H1 (cell line): ENCODE measurements around the gene SAT2. TPM values are rescaled to one million over a fixed set of nuclear protein-coding genes. Genes with fewer than 3 reads are reported as not detected.

ENCODE experiments used
- BRCA1 ChIP-seq: IDR thresholded peaks from 2 replicates; pipeline ENCODE4 v1.6.1; 2012; ENCODE audit warnings: low read depth, low read length, improper control_type of control experiment
- CHD1 ChIP-seq: IDR thresholded peaks from 2 replicates; pipeline ENCODE4 v1.6.1; 2012; ENCODE audit warnings: low read depth, low read length, improper control_type of control experiment
- EGR1 ChIP-seq: IDR thresholded peaks from 2 replicates; pipeline ENCODE4 v1.6.1; 2011; ENCODE audit warnings: low read depth, low read length, borderline replicate concordance
- HDAC2 ChIP-seq, 2 experiments: fragments of 300-600 bp in 1 of 2; sonication (generic) in 1 of 2; IDR thresholded peaks; 2 replicates each; pipeline ENCODE4 v1.6.1; 2011 to 2012; ENCODE audit warnings: low read depth in 2 of 2, low read length in 2 of 2, mild to moderate bottlenecking in 2 of 2, moderate library complexity in 2 of 2, borderline replicate concordance in 1 of 2, inconsistent platforms in 1 of 2
- MAFK ChIP-seq: IDR thresholded peaks from 2 replicates; pipeline ENCODE4 v1.6.1; 2012; ENCODE audit warnings: low read depth, mild to moderate bottlenecking, improper control_type of control experiment, low read length
- NANOG ChIP-seq: IDR thresholded peaks from 2 replicates; pipeline ENCODE4 v1.6.1; 2011; ENCODE audit warnings: low read length, low read depth, mild to moderate bottlenecking, inconsistent platforms; ENCODE audit not compliant: insufficient read depth, poor library complexity, severe bottlenecking
- POLR2A ChIP-seq, 2 experiments: IDR thresholded peaks; 1 replicate in 1 of 2; 2 replicates in 1 of 2; pipeline ENCODE4 v1.6.1; 2011; ENCODE audit warnings: low read depth in 2 of 2, low read length in 2 of 2, mild to moderate bottlenecking in 2 of 2; ENCODE audit errors: control extremely low read depth in 1 of 2
- POLR2AphosphoS5 ChIP-seq: IDR thresholded peaks from 2 replicates; pipeline ENCODE4 v1.6.1; 2011; ENCODE audit warnings: low read depth, low read length
- RXRA ChIP-seq: IDR thresholded peaks from 2 replicates; pipeline ENCODE4 v1.6.1; 2011; ENCODE audit warnings: low read depth, mild to moderate bottlenecking, low read length, moderate library complexity; ENCODE audit not compliant: insufficient read depth
- SRF ChIP-seq: IDR thresholded peaks from 2 replicates; pipeline ENCODE4 v1.6.1; 2011; ENCODE audit warnings: mild to moderate bottlenecking, low read depth, low read length, moderate library complexity
- TAF1 ChIP-seq: IDR thresholded peaks from 2 replicates; pipeline ENCODE4 v1.6.1; 2011; ENCODE audit warnings: mild to moderate bottlenecking, low read depth, low read length
- polyA plus RNA-seq, 7 experiments: library from polyadenylated mRNA; depleted of rRNA in 3 of 7; stranded (reverse) in 5 of 7; unstranded in 2 of 7; fragments of >200 nt in 5 of 7; fragments of 200-250 nt in 2 of 7; gene quantifications; 1 replicate in 5 of 7; 2 replicates in 1 of 7; 4 replicates in 1 of 7; pipeline versions ENCODE4 v1.2.1 to v1.2.3, GENCODE V29; 2011 to 2013; ENCODE audit warnings: missing spikeins in 2 of 7, mixed read lengths in 2 of 7
- total RNA-seq: library from RNA; stranded (reverse); fragmentation: NEBNext Ultra II Directional; extraction: Animal tissue kit (Norgen Biotek cat#: 25700); gene quantifications from 2 replicates; pipeline ENCODE4 v1.2.1, GENCODE V29; 2021
- TF ChIP-seq, protein P1 (sequence below): IDR thresholded peaks from 2 replicates; pipeline ENCODE4 v1.6.1; 2011; ENCODE audit warnings: low read length, improper control_type of control experiment

SAT2 gene
- total and polyA plus RNA-seq, 2 of the 8 experiments (the other 6 are each of a cell fraction or from before 2014, with no cell fraction given), result 36.4 to 72.3 TPM

DNA sequence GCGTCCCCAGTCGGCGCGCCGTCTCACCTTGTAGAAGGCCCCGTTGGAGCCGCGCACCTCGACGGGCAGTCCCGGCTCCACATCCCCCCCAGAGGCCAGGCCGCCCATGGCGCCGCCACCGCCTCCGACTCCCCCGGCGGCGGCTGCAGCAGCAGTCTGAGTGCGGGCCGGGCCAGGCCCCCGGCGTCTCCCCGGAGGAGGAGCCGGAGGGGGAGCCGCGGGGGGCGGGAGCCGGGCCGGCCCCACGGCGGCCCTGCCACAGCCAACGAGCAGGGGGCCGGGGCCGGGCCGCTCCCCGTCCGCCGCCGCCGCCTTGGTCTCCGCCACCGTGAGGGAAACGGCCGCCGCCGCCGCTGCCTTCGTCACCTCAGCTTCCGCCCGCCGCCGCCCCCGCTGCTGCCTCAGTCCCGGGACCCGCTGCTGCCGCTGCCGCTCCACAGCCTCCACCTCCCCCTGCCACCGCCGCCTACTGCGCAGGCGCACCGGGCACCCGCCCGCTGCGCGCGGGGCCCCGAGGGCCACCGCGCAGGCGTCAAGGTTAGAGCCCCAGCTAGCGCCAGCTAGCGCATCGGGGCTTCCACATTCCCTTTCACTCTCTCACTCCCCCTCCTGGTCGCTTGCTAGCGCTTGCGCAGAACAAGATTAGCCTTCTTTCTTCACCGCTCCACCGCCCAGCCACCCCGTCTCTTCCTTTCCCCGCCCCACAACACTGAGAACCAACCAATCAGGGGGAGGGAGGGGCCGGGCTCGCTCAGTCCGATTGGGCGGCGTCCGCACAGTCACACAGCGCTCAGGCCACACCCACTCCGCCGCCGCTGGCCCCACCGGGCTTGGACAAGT is 13.0 kb downstream of the SAT2 start, which contains the start of gene FXR2 (continued):
- TF ChIP-seq RXRA (no peak), HDAC2 (IDR thresholded peaks at IDR 0.05; ENCODE audit: borderline replicate concordance in 1 of 2, low read depth in 2 of 2, low read length in 2 of 2) (peak in 1 of 2 experiments; percentile 41; a peak in 1 of 4 replicates), TAF1 (peak; percentile 46; the same call in 1 of the 2 replicates), MAFK (no peak), POLR2AphosphoS5 (peak; percentile 56; the same call in 1 of the 2 replicates), NANOG (no peak), BRCA1 (no peak), CHD1 (no peak), SRF (no peak), POLR2A (IDR thresholded peaks at IDR 0.05; ENCODE audit: control extremely low read depth in 1 of 2, low read depth in 2 of 2, low read length in 2 of 2) (peak in 1 of 2 experiments; percentile 24; a peak in 1 of 3 replicates), EGR1 (peak; percentile 56; the same call in 1 of the 2 replicates)
- TF ChIP-seq, protein P1, sequence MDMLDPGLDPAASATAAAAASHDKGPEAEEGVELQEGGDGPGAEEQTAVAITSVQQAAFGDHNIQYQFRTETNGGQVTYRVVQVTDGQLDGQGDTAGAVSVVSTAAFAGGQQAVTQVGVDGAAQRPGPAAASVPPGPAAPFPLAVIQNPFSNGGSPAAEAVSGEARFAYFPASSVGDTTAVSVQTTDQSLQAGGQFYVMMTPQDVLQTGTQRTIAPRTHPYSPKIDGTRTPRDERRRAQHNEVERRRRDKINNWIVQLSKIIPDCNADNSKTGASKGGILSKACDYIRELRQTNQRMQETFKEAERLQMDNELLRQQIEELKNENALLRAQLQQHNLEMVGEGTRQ, result no peak
